Ramos (cell line): ENCODE measurements around the gene RASGEF1B.
"Not testable (repeated sequence)": the region's sequence is repeated elsewhere in the genome, so short reads cannot be mapped to it uniquely, and the experiment has no call there.

Experiments
- in situ Hi-C: fragments of 300-500 bp; cut with MboI; formaldehyde crosslinking; loops from one replicate; pipeline ENCODE4 v1.14.3; 2022; ENCODE audit warnings: low sequenced_read_pairs; ENCODE audit not compliant: unreplicated experiment

Gene RASGEF1B

GRCh38 chr4:81407726-81408125 is 64.0 kb downstream of the RASGEF1B start:
- in situ Hi-C loops: no loop called here

GRCh38 chr4:81406481-81406880 is 65.2 kb downstream of the RASGEF1B start:
- in situ Hi-C loops: not testable (repeated sequence)

GRCh38 chr4:81405900-81406401 is 65.8 kb downstream of the RASGEF1B start:
- in situ Hi-C loops: no loop called here

- in situ Hi-C loops: loop anchor here (5.0 kb wide), 1 partner anchor 798 kb away; no protein-coding TSS in a partner anchor
These were observed 67.0 kb downstream of the RASGEF1B start for GRCh38 chr4:81404741-81405140.

- in situ Hi-C loops: loop anchor here (5.0 kb wide), 1 partner anchor 798 kb away; no protein-coding TSS in a partner anchor
These were observed 67.4 kb downstream of the RASGEF1B start for GRCh38 chr4:81404294-81404693.

- in situ Hi-C loops: loop anchor here (5.0 kb wide), 1 partner anchor 803 kb away; no protein-coding TSS in a partner anchor
These were observed 72.2 kb downstream of the RASGEF1B start for GRCh38 chr4:81399306-81400086.

- in situ Hi-C loops: no loop called here
These were observed 73.3 kb downstream of the RASGEF1B start for GRCh38 chr4:81398379-81398778.

GRCh38 chr4:81397635-81398034 is 74.1 kb downstream of the RASGEF1B start:
- in situ Hi-C loops: no loop called here

GRCh38 chr4:81395239-81395638 is 76.5 kb downstream of the RASGEF1B start:
- in situ Hi-C loops: no loop called here

GRCh38 chr4:81392164-81392563 is 79.5 kb downstream of the RASGEF1B start:
- in situ Hi-C loops: no loop called here

GRCh38 chr4:81389720-81390119 is 82.0 kb downstream of the RASGEF1B start:
- in situ Hi-C loops: no loop called here

GRCh38 chr4:81380437-81380836 is 91.3 kb downstream of the RASGEF1B start:
- in situ Hi-C loops: no loop called here

- in situ Hi-C loops: no loop called here
These were observed 93.3 kb downstream of the RASGEF1B start for GRCh38 chr4:81378386-81378785.

GRCh38 chr4:81377191-81377590 is 94.5 kb downstream of the RASGEF1B start:
- in situ Hi-C loops: no loop called here

- in situ Hi-C loops: no loop called here
These were observed 95.0 kb downstream of the RASGEF1B start for GRCh38 chr4:81376720-81377119.
